Activated naive CD4-positive, alpha-beta T cell (primary cell): ENCODE measurements around the gene DLX2.
"Not testable (repeated sequence)": the region's sequence is repeated elsewhere in the genome, so short reads cannot be mapped to it uniquely, and the experiment has no call there.

ENCODE experiments used
- DNase-seq, 4 experiments: peaks; one replicate each; lab custom pipeline; 2025; lab: John Stamatoyannopoulos, UW

DLX2 gene

DNA sequence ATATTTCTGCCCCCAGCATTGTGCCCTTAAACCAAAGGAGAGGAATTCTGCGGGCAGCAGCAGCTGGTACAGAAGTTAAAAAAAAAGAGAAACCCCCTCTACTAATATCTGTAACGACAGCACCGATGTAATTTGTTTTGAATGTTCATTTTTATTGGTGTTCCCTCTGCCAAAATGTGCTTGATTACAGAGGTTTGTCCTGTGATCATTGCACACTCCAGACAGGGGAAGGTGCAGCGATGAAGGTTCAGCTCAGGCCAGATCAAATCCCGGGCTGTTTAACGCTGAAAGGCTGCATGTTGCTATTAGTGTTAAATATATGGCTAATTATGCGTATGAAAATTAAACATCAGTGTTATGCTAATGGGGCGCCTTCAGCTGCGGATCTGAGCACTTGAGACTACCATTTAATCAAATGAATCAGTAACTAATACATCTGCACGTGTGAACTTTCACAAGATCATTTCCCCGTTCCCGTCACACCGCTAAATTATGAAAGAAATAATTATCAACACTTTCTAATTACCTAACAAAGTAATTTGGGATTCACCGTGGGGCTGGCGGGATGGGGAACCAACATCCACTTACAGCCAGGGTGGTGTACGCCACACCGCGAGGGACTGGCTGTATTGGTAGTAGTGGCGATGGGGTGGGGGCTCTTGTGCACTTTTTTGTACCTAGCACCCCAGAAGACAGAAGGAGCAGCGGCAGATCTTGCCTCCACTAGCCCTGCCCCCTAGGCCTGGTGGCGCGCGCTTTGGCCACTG lies 18.9 kb downstream of the DLX2 start:
- DNase-seq, result no peak

DNA sequence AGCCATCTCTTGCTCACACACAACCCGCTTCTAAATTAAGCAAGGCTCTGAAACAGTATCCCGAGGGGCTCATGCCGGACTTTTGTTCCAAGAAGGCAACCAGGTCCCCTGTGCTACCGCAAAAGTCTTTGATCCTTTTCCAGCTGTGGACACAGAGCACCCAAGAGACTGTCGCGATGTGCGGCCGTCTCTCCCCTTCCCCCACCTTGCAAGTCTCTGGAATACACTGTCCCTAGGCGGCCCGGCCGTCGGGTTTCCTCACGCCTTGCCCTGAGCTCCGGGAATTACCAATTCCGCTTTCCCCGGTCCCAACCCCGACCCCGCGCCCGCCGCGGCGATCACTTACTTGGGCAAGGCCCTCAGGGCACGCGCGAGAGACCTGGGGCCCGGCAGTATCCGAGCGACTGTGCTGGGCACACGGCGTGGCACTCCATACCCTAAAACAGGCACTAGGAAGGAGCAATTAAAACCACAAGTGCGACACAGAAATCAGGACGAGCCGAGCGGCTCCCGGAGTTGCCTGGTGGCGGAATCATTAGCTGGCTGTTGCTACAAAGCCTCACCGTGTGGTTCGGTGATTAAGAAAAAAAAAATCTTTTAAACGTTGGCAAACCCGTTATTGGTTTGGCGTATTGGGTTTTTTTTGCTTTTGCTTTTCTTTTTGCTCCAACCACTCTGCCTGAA lies 19.6 kb downstream of the DLX2 start:
- DNase-seq, result no peak

DNA sequence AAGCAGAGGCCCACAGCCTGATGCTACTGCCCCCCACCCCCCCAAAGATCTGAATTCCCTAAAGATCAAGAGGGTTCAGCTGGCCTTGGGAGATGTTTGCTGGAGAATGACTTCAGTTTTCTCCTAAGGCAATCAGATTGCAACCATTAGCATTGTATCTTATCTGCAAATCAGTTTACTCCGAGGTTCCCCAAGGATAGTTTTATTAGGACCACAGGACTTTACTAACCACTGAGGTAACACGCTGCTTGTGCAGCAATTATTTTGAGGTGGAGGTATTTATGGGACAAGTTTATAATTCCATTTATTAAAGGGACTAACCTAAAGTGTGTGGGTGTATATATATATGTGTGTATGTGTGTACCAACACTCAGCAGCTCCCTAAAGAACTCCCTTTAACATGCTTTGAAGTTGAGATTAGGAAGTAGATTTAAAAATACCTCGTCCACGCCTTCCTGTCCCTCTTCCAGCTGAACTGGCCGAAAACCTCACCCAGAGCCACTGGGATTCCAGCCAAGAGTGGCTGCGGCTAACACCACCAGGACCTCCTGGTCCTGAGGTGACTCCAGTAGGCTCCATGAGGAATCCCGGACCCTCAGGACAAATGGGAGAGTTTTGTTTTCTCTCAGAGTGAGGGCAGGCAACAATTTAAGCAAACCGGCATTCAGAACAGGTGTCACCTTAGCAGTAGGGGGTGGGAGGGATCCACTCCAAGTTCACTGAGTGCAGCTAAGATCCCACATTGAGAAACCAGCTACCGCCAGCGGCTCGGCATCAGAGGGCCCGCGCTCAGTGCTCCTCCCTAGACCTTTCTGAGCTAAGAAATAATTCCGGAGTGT lies 20.4 kb downstream of the DLX2 start:
- no peak for DNase-seq

DNA sequence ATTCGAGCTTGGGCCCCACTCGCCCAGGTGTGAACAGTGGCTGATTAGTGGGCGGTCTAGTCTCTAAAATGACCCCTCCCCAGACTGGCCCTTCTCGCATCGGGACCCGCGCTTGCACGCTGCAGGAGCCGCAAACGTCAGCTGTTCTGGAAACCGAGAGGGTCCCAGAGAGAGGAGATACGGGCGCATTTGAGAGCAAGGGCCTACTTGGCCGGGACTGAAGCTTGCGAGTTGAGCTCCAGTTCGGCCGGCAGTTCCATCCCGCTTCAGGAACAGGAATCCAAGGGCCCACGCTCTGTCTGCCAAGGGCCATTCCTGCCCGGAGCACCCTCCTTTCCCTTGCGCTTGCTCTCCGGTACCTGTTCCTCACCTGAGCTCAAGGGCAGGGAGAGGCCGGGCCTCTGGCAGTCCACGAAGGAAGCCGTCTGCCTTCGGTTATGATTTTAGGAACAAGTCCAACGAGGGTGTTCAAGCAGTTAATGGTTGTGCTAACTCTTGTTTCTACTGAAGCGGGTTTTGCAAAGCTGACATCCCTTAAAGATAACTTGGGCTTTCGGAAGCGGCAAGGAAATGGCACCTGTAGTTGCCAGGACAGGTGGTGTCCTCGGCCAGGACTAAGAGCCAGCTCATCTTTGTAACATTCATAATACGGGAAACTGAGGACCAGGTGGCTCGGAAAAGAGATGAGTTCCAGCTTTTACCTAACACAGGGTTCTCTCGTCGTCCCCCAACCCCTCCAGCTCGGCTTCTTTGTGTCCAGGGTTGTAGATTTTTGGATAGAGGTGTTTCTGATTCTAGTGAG lies 21.3 kb downstream of the DLX2 start:
- DNase-seq, result no peak

DNA sequence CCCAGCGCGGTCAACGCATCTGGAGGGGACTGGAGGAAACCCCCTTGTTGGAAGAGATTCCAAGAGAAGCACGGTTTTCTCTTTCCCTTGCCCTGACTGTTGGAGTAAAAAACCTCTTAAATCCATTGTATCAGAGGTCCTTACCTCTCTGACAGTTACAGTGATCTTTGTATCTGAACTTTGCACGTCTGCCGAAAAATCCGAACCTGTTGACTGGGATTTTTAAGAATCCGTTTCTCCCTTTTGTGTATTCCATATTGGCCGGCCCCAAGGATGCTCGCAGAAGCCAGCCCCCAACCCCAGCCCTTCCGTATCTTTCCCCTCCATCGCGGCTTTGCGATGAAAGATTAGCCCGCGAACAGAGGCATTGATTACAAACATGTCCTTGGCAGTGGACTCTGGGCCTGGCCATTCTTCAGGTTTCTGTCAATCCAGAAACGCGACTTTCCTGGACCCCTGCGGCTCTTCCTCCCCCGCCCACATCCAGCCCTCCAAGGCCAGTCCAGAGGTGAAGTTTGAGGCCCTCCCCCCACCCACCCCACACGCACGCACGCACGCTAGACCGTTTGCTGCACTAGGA lies 22.0 kb downstream of the DLX2 start:
- DNase-seq, result no peak

DNA sequence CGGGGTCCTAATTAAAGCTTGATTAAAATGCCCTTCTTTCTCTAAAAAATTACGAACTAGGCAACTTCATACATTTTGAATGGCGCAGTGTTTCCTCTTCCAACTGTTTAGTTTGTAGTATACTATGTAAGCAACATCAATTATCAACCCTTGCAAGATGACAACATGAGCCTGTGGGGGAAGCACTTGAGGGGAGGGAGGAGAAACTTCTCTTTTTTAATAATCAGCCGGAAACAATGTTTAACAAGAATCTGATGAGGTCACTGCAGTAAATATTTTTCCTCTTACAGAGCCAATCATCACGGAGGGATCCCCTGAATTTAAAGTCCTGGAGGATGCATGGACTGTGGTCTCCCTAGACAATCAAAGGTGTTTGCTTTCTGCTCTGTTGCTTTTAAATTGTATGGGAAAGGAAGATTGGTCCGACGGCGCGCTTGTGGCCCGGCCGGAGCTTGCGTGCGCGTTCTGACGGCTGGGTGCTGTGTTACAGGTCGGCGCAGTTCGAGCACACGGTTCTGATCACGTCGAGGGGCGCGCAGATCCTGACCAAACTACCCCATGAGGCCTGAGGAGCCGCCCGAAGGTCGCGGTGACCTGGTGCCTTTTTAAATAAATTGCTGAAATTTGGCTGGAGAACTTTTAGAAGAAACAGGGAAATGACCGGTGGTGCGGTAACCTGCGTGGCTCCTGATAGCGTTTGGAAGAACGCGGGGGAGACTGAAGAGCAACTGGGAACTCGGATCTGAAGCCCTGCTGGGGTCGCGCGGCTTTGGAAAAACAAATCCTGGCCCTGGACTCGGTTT lies 22.7 kb downstream of the DLX2 start:
- no peak for DNase-seq

DNA sequence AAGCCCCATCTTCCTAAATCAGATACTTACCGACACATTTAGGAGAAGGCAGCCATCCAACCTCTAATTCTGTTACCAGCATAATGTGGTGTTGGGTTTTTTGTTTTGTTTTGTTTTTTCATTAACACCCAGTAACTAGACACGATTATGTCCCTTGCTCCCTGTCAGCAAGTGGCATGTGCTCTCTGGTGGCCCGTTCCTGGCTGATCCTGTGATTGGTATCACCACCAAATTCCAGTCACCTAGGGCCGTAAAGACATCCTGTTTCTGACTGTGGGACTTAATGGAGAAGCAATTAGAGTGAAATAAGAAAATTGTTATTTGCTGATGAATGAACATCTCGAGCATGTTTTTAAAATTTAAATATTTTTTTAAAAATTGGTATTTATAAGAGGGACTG lies 23.3 kb downstream of the DLX2 start:
- no peak for DNase-seq

DNA sequence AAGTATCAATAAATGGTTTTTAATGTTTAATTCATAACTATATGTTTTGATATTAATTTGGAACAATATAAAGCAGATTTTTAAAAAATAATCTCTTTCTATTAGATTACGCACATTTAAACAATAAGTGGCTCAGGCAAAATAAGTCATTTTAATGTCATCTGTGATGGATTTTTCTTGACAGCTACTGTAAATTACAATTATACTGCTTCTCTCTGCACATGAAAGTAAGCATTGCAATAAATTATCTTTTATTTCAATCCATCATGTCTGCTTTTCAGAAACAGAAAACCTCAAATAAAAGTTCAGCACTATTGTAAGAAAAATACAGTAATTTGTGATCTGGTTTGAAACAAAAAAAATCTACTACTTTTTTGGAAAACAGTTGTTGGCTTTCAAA lies 28.4 kb downstream of the DLX2 start:
- DNase-seq, result no peak

DNA sequence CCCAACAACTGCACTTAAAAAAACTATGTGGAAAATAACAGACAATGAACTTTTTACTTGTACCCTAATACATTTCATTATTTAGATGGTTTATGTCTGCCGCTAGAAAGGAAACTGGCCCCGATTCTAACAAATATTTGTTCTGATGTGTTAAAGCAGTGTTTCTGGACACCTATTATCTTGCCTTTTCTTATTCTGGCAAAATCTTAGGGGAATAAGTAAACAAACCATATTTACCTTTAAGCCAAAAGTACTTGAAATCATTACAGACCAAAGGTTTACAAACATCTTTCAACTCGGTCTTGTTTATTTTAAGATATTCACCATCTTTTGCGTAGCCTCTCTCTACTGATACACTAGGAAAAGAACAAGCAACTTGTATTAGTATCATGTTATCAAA lies 29.2 kb downstream of the DLX2 start:
- DNase-seq, result no peak

DNA sequence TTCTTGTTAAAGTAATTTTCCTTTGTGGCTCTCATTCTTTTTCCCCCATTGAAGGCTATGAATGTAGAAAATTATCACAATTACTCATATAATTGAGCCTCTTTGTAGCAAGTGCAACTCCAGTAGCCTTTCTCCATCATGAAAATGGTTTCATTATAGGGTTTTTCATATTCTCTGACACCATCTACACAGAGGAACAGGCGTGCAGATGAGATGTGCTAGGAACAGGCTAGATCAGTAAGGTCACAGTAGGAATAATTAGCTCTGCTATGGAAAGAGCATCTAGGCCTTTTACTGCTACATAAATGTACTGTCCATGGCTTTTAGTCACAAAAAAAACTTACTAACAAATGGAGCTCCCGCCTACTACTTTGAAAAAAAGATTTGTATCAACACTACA lies 30.0 kb downstream of the DLX2 start:
- no peak for DNase-seq

DNA sequence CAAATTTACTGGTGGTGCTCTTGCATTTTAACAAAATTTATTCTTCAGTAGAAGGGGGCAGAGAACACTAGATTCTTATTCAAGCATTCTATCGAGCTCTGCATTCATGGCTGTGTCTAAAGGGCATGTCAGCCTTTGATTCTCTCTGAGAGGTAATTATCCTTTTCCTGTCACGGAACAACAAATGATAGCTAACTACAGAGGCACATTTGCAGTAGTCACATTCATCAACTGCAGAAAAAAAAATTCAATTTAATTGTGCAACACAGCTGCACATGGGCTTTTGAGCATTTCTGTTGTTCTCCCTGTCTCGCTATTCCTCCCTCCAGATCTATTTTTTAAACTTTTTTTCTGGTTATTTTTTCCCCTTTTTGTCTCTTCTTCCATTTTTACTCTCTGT lies 30.4 kb downstream of the DLX2 start:
- no peak for DNase-seq

DNA sequence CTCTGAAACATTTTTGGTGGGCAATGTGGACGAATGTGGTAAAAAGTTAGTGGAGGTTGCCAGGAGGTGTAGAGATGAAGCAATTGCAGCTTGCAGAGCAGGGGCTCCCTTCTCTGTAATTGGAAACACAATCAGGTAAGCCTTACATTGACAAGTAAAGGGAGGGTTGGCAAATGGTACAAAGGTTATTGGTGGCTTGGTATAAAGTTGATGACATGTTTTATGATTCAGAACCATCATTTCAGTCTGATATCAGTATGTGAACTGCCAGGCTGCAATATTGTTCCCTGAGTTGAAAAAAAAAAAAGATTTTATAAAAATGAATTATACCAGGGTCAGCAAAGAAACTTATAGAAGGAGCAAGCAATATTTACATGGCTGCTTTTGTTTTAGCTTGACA lies 31.8 kb downstream of the DLX2 start:
- no peak for DNase-seq

DNA sequence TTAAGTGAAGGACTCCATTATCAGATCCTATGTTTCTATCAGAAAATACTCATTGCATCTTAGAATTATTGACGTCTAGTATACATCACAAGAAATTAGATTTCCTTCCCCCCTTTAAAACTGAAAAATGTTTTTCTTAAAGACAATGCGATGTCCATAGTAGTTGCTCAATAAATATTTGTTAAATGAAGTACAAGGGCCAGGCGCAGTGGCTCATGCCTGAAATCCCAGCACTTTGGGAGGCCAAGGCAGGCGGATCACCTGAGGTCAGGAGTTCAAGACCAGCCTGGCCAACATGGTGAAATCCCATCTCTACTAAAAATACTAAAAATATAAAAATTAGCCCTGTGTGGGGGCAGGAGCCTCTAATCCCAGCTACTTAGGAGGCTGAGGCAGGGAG lies 34.8 kb downstream of the DLX2 start:
- DNase-seq, result not testable (repeated sequence)

DNA sequence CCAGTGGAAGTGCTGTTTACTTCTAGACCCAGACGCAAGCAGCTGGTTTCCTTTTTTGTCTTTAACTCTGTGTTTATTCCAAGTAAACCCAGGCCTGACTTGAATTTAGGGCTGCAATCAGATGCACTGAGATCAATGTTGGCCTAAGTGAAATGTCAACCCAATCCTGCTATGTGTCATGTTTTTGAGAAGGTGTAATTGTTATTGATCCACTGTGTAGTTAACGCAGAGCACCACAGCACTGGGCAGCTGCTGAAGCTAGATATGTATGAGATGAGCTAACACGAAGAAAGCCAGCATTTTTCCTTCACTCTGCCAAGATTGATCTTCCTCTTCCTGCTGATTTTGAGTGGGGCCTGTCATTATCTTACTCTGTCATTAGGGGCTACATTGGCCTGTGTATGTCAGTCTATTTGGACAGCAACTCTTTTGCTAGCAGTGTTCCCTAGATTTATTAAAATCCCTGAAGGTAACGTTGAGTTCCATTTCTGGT lies 36.3 kb downstream of the DLX2 start:
- DNase-seq, result no peak

DNA sequence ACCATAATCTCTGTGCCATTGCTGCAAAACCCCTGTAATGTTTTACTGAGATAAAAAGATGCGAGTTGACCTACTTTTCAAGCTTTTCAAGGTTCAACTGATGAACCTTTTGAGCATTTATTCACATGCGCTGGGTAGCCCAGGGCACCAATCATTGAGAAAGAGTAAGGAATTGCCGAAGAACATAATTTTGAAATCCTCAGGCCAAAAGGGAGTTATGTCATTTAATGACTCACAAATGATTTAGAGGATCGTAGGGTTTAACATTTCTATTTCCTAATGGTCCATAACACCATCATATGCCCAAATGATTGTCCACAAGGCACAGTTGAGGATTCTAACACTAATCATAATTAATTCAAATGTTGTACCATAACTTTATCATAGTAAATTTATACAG lies 37.6 kb downstream of the DLX2 start:
- DNase-seq, result no peak

DNA sequence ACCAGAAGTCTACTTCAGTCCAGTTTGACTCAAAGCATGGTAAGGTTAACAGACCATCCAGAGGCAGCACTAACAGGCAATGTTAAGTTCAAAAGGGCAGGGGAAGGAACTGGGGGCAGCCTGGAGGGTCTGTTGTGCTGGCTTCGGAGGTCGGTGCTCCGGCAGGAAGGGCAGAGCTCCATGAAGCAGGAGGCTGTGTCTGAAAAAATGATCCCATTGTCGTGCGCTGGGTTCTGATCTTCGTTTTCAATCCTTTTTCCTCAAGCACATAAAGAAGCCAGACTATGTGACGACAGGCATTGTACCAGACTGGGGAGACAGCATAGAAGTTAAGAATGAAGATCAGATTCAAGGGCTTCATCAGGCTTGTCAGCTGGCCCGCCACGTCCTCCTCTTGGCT lies 39.3 kb downstream of the DLX2 start:
- DNase-seq, result no peak

DNA sequence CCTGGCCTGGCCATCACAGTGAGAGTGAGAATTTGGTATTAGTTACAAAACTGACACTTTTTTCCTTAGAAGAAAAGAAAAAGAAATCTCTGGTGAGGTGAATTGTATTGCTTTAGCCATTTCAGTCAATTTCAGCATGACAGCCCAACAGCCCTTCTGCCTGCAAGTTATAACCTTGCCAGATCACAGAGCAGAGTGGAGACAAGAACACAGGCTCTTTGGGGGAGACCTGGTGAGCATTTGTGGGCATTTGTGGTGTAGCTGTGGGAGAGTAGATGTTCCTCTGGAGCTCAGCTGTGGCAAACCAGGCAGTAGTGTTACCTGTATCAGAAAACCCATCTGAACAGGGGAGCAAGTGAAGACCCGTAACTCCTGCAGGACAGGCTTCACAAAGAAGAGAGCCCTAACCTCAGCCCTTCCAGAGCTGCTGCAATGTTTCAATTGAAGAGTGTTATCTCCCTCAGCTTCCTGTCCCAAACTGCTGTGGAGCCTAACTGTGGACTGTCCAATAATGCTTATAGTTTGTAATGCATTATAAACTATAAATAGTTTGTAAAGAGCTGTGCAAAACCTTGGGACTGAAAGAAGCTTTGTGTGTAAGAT lies 40.2 kb downstream of the DLX2 start:
- no peak for DNase-seq

DNA sequence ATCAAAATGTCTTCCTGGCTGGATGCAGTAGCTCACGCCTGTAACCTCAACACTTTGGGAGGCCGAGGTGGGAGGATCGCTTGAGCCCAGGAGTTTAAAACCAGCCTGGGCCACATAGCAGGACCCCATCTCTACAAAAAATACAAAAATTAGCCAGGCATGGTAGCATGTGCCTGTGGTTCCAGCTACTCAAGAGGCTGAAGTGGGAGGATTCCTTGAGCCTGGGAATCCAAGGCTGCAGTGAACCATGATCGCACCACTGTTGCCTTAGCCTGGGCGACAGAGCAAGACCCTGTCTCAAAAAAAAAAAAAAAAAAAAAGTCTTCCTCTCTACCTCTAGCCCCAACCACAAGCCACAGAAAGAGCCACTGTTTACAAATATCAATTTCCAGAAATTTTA lies 42.6 kb downstream of the DLX2 start:
- not testable (repeated sequence) for DNase-seq

DNA sequence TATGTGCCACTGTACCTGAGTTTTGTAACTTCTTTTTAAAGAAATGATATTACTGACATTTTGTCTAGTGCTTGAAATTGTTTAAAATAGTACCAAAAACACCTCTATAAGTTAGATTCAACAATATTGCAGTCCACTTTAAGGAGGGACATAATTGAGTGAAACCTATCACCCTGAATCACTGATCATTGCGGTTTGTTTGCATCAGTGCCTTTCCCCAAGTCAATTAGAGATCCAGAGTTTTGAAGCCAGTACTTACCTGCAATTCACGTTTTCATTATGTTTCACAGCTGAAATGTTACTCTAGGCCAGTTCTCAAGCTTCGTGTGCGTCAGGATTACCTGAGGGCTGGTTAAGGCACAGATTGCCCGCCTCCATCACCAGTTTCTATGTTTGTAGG lies 44.0 kb downstream of the DLX2 start:
- DNase-seq, result no peak

DNA sequence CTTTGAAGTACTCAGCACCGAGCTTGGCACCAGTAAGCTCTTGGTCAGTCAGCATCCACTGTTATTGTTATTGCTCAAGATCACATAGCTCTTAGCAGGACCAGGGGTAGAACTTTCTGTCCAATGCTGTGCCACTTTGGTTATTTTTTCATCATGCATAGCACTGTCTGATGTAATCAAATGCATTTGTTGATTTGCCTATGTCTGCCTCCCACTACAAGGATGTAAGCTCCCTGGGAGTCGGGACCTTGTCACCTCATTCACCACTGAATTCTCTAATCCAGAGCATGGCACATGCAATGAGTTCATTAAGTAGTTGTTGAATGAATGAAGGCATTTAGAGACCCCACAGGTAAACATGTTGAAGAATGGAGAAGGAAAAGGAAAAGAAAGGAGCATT lies 46.4 kb downstream of the DLX2 start:
- no peak for DNase-seq
